Endometrial microvascular endothelial cells (primary cell): Measurements from ENCODE around the gene NRG2. TPM values are rescaled to one million over a fixed set of nuclear protein-coding genes. Genes with fewer than 3 reads are reported as not detected.

Experiments used
- in situ Hi-C: cut with HindIII; loops from 2 replicates; pipeline ENCODE4 v1.10.0; 2017; ENCODE audit warnings: low sequenced_read_pairs, low pct_unique_long_range_greater_than_20kb; ENCODE audit errors: inconsistent ontology term
- total RNA-seq: library from RNA; depleted of rRNA; stranded (reverse); fragments of >200 nt; gene quantifications from one replicate; pipeline ENCODE4 v1.2.3, GENCODE V29; 2015; ENCODE audit errors: inconsistent ontology term

Gene NRG2
- total RNA-seq, 1 donor from 2014 or later, result 0.46 TPM

GRCh38 chr5:139925216-139925562 is 117.9 kb downstream of the NRG2 start:
- in situ Hi-C loops, result no loop called here

DNA sequence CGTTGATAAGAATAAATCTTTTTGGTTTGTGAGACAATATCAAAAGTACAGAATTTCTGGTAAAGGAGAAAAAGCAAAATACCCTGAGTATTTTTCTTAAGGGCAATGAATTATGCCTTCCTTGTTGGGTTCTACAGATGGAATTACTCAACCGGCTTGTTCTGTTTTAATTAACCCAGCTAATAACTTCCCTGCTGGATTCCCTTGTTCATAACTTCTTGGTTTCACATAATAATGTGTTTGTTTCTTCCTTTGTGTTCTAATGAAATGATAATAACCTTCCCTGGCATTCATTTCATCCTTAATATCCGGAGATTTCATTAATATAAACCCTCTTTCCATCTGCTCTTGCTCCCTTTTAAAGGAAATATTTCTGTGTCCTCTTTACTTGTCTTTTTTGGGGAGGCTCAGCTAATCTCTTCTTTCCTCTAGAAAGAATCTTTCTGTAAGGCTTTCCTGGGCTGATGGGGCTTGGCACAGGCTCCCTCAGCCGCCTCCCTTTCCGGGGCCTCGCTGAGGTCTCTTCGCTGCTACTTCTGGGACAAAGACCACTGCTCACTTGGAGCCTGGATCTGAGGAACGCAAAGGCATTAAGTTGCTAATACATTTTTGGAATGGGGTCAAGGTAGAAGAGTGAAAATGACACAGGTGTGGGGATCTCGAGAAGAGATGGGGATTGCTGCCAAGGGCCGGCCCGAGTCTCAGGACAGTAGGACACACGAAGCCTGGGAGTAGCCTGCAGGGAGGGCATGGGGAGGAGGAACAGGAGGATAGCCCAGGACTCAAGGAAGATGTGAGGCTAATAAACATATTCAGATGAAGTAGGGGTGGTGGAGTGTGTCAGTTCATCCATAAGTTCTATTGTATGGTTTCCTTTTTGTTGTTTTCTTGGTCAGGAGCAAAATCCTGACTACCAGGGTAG is 118.5 kb downstream of the NRG2 start:
- in situ Hi-C loops, result no loop called here

- in situ Hi-C loops, result no loop called here
These were observed 123.8 kb downstream of the NRG2 start for GRCh38 chr5:139919308-139919707.

DNA sequence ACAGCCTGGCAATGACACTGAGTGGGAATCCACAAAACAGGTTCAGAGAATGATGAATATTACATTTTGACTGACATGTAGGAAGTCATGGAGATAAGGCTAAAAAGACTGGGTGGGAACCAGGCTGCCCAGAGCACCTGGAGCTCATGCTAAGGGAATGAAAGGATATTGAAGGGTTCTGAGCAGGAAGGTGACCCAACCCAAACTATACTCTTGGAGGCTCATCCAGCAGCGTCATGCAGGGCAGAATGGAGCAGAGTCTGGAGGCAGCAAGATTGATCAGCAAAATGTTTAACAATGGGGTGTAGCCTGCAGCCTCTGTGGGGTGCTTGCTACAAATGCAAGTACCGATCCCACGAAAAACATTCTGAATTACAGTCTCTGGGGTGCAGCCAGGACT is 127.3 kb downstream of the NRG2 start:
- in situ Hi-C loops, result no loop called here

DNA sequence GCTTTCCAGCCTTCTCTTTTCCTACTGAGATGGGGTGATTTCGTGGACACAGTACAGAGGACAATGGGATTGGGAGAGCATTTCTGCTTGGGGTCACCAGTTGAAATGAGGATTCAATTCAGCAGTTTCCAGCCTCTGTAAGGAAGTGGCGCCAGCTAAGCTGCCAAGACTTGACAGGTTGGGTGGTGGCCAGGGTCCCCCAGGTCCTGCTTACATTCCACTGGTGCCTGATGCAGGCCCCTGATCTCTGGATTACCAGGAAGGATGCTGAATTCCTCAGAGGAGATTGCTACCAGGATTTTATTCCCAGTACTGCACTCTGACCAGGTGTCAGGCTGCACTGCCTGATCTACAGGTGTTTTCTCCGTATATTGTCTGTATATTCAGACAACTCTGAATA is 127.8 kb downstream of the NRG2 start:
- in situ Hi-C loops, result no loop called here

DNA sequence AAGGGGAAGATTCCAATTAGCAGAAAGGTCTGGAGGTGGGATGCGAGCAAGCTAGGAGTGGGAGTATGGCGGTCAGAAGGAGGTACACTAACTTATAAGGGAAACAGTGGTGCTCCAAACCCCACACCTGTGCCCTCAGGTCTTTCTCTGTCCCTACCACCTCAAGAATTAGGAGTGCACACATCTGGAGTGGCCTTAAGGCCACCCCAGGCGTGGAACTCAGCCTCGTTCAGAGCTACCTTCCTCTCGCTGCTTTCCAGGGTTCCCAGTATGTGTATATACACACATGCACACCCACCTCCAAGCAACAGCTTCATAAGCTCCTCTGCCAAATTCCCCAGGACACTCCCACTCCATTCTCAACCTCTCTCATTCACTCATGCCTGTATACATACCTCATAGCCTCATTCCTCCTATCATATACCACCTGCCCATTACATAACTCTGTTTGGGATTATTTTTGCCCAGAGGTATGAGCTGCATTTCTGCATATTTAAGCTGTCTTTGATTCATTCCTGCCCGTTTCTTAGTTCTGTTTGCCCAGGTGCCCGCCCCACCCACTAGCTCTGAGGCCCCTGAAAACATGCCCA is 128.8 kb downstream of the NRG2 start:
- in situ Hi-C loops, result no loop called here

- in situ Hi-C loops, result no loop called here
These were observed 130.3 kb downstream of the NRG2 start for GRCh38 chr5:139912804-139913203.

GRCh38 chr5:139912158-139912557 is 130.9 kb downstream of the NRG2 start:
- in situ Hi-C loops, result no loop called here

DNA sequence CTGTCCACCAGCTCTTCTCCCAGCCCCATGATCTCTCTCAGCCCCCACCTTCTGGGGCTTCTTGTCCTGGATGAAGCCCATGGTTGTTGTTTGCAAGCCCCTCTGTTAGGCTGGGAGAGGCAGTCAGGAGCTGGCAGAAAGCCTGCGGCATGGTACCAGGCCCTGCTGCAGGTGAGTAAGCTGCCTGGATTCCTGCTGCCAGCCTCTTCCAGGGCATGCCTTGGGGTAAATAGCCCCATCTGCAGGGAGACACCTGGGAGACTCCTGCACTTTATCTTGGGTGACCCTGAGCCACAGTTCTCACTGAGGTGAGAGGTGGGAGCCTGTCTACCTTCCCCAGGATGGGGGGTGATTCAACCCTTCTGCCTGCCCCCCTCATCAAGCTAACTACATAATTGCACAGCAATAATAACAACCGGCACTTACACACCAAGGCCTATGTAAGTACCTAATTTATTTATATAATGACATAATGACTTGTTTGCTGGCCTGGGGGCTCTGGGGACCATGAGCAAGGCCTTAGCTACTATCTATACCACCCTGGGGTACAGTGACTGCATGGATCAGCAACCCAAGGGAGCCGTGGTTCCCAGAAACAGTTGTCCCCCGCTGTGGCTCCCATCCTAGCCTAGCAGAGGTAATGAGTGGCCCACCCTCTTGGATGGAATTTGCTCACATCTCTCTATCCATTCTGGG is 131.5 kb downstream of the NRG2 start:
- in situ Hi-C loops, result no loop called here

- in situ Hi-C loops, result no loop called here
These were observed 132.2 kb downstream of the NRG2 start for GRCh38 chr5:139910901-139911300.

DNA sequence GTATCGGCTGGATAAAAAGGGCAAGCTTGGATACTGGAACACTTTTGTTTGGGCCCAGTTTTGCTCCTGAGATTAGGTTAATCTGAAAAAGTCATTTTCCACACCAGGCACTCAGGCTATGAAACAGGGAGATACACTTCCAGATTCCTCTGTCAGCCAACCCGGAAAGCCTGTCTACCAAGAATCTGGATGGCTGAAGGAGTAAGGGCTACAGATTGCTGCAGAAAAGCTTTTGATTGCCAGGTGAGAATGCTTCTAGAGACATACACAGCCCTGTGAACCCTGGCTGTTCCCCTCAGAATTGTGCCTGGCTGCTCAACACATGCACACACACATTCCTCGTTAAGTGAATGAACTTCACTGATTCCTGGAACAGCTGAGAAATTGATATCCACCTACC is 133.1 kb downstream of the NRG2 start:
- in situ Hi-C loops, result no loop called here

- in situ Hi-C loops, result no loop called here
These were observed 134.3 kb downstream of the NRG2 start for GRCh38 chr5:139908749-139909148.

GRCh38 chr5:139906661-139907060 is 136.4 kb downstream of the NRG2 start:
- in situ Hi-C loops, result no loop called here

GRCh38 chr5:139904816-139905661 is 138.1 kb downstream of the NRG2 start:
- in situ Hi-C loops, result no loop called here

DNA sequence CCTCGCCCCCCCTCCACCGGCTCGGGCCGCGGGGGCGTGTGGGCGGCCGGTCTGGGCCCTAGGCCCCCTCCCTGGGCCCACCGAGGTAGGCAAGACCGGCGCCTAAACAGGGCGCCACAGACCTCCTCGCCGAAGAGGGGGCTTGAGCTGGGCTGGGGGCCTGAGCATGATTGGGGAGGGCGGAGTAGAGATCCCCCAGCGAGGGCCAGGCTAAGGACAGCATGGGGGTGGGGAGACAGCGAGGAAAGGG is 138.6 kb downstream of the NRG2 start:
- in situ Hi-C loops, result no loop called here

DNA sequence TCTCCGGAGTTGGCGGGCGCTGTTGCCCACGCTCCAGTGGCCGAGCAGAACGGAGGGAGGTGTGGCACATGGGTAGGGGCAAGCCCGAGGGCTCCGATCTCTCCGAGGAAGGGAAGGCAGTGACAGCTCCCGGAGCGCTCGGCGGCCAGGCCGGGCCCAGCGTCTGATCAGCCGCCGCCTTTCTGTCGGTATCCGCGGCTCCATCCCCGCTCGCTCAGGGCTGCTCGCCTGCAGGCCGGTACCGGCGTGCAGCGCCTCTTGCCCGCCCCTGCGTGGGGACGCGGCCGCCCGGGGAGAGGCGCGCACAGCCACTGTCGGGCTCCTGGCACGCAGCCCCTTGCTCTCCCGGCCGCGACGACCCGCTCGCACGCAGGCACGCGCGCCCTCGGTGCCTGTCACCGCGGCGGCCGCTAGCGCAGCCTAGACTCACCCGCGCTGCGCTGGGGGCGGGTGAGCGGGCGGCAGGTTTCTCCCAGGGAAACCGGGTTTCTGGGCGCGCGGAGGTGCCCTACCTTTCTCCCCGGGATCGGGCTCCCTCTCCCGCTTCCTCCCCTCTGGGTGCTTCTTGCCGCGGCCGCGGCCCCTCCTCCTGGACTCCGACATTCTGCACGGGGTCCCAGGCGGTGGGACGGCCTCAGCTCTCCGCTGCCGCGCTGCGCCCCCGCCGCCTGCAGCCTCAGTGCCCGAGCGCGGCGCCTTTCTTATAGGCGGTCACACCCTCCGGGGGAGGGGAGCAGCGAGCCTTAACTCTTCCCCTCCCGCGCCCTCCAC is 139.1 kb downstream of the NRG2 start:
- in situ Hi-C loops, result no loop called here

DNA sequence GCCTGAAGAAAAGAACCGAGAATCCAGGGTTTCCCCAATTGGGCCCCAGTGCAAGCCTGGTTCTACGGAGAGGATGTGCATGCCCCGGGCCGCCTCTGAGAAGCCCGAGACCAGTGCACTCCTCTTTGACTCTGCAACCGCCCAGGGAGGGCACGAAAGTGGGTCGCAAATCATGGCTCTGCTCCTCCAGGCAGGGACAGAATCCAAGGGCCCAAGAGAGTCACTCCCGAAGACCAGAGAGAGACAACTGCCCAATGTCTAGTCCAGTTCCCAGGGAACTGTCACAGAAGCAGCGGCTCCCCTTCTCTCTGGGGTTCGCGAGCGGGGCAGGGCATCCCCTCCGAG is 139.7 kb downstream of the NRG2 start:
- in situ Hi-C loops, result no loop called here

DNA sequence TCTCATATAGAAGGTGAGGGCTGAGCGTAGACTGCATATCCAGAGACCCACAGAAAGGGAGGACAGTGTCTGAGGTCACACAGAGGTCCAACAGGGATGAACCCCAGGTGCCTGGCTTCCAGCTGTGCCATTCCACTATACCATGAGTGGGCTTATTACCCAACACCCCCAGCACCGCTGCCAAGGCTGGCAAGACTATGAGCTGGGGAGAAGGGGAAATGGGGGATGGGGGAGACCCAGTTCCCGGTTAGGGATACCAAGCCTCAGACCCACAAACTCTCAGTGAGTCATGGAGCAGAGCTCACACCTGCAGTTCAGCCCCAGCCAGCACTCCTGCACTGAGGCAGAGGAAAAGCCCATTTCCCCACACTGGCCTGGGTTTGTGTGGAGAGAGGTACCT is 141.1 kb downstream of the NRG2 start:
- in situ Hi-C loops, result no loop called here

- in situ Hi-C loops, result no loop called here
These were observed 141.9 kb downstream of the NRG2 start for GRCh38 chr5:139901251-139901575.
